ENCODE measurements around the gene C5orf46. TPM values are rescaled to one million over a fixed set of nuclear protein-coding genes. Genes with fewer than 3 reads are reported as not detected.

C5orf46 gene
- polyA plus RNA-seq, 2 of the 4 experiments (the other 2 are of a cell fraction) = not detected

- POLR2A ChIA-PET = no interaction called here
Observed at GRCh38 chr5:147863454-147864158, 42.7 kb downstream of the C5orf46 start.

GRCh38 chr5:147860641-147861025 is 45.7 kb downstream of the C5orf46 start:
- DNase-seq (ENCODE audit: low read depth in 1 of 2, low spot score in 1 of 2) (no peak), FAIRE-seq (no peak), ATAC-seq (no peak)
- TF ChIP-seq MAZ (IDR thresholded peaks at IDR 0.05; ENCODE audit: borderline replicate concordance, low read depth, low read length) (no peak), POLR2A (IDR thresholded peaks at IDR 0.05; ENCODE audit: low read length) (no peak), POLR2AphosphoS2 (conservative IDR thresholded peaks at IDR 0.05; ENCODE audit: low read length) (no peak), RNF2 (IDR thresholded peaks at IDR 0.05; ENCODE audit: borderline replicate concordance, low read depth) (no peak), JUN (IDR thresholded peaks at IDR 0.05) (no peak), PBX3 (IDR thresholded peaks at IDR 0.05) (no peak), HOXB5 (CRISPR knock-in tag; IDR thresholded peaks at IDR 0.05) (no peak), CHD4 (IDR thresholded peaks at IDR 0.05; ENCODE audit: borderline replicate concordance) (no peak), ZSCAN20 (CRISPR knock-in tag; IDR thresholded peaks at IDR 0.05) (no peak), CEBPB (IDR thresholded peaks at IDR 0.05) (no peak), ZC3H11A (IDR thresholded peaks at IDR 0.05) (no peak), HOXA7 (CRISPR knock-in tag; IDR thresholded peaks at IDR 0.05) (no peak)
- 0% methylated on average over 1 of the region's 1 CpG for WGBS (ENCODE audit: missing lambda C conversion rate)
- POLR2A ChIA-PET = no interaction called here
- Histone ChIP-seq H3K4me2 (no peak overlapping the region), H3K4me1 (no peaks in the 10 kb centered on the region), H3K27ac (no peak overlapping the region), H3K4me3 (no peak overlapping the region), H3K9me3 (no peaks in the 10 kb centered on the region)
- CTCF ChIA-PET = interaction anchor here (7.6 kb wide), 1 partner anchor 16 kb away, joined by 59 read pairs; no protein-coding TSS in a partner anchor

More at GRCh38 chr5:147863454-147864158, 42.7 kb downstream of the C5orf46 start:
- ATAC-seq = no peak
- Histone ChIP-seq H3K4me3 (no peak overlapping the region), H3K4me2 (no peak overlapping the region), H3K4me1 (no peaks in the 10 kb centered on the region), H3K9me3 (no peaks in the 10 kb centered on the region), H3K27ac (no peak overlapping the region)
- 16% methylated on average over 3 of the region's 3 CpGs for WGBS (ENCODE audit: missing lambda C conversion rate)
- no peak for DNase-seq (ENCODE audit: low read depth in 1 of 2, low spot score in 1 of 2)
- CTCF ChIA-PET = interaction anchor here (1.1 to 1.3 kb wide), 2 partner anchors 11 to 19 kb away, joined by 3 read pairs; no protein-coding TSS in a partner anchor
- no peak for FAIRE-seq
- no peak for TF ChIP-seq BHLHE40 (IDR thresholded peaks at IDR 0.05; ENCODE audit: low read depth, low read length)
- no peak for TF ChIP-seq JUN (IDR thresholded peaks at IDR 0.05)
- no peak for TF ChIP-seq HDAC2 (IDR thresholded peaks at IDR 0.05)
- no peak for TF ChIP-seq HMGXB4 (CRISPR knock-in tag; IDR thresholded peaks at IDR 0.05; ENCODE audit: borderline replicate concordance)
- TF ChIP-seq CTCF (IDR thresholded peaks at IDR 0.05) = no peak
- no peak for TF ChIP-seq CBX8 (IDR thresholded peaks at IDR 0.05)
- no peak for TF ChIP-seq ZC3H11A (IDR thresholded peaks at IDR 0.05)
- no peak for TF ChIP-seq RAD21 (conservative IDR thresholded peaks at IDR 0.05 in 1 of 2, IDR thresholded peaks at IDR 0.05 in 1 of 2)

Measured in A549 (cell line).